Ishikawa (cell line): ENCODE measurements around the gene GRID2.

Experiments used
- CREB1 ChIP-seq: IDR thresholded peaks from 2 replicates; pipeline ENCODE4 v1.6.1; 2012; ENCODE audit warnings: low read depth
- EGR1 ChIP-seq: IDR thresholded peaks from 2 replicates; pipeline ENCODE4 v1.6.1; 2012
- EP300 ChIP-seq: IDR thresholded peaks from 2 replicates; pipeline ENCODE4 v1.6.1; 2012; ENCODE audit warnings: borderline replicate concordance
- NFIC ChIP-seq: IDR thresholded peaks from 2 replicates; pipeline ENCODE4 v1.6.1; 2012
- RAD21 ChIP-seq: IDR thresholded peaks from 2 replicates; pipeline ENCODE4 v1.6.1; 2012; ENCODE audit warnings: low read depth
- TAF1 ChIP-seq: IDR thresholded peaks from 2 replicates; pipeline ENCODE4 v1.6.1; 2012; ENCODE audit warnings: low read depth, mild to moderate bottlenecking
- TEAD4 ChIP-seq: IDR thresholded peaks from 2 replicates; pipeline ENCODE4 v1.6.1; 2012
- YY1 ChIP-seq: IDR thresholded peaks from 2 replicates; pipeline ENCODE4 v1.6.1; 2012; ENCODE audit warnings: low read depth
- ZBTB7A ChIP-seq: IDR thresholded peaks from 2 replicates; pipeline ENCODE4 v1.6.1; 2012; ENCODE audit warnings: low read depth
- TF ChIP-seq, protein P1 (sequence below): IDR thresholded peaks from 2 replicates; pipeline ENCODE4 v1.6.1; 2012; ENCODE audit warnings: low read depth, mild to moderate bottlenecking
- TF ChIP-seq, protein P2 (sequence below): IDR thresholded peaks from 2 replicates; pipeline ENCODE4 v1.6.1; 2012

DNA sequence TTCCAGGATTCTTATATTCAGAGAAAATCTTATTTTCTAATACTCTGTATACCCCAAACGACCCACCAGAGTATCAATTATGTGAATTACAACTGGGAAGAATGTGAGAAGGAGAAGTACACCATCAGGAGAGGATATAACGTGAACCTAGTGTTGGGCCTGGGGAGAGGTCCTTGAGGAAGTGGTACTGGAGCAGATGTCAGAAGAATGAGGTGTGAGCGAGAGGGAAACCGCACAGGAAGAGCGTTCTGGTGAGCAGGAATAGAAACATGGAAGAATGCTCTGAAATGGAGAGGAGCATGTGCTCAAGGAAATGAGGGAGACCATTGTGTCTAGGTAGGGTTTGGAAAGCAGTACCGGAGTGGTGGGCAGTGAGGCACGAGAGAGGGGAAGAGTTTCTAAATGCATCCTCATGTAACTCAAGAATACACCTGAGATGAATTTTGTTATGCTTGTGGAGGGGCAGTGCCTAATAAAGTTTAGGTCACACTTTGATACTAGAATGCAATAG lies 151.6 kb downstream of the GRID2 start:
- TF ChIP-seq EP300: no peak
- TF ChIP-seq TAF1: no peak
- TF ChIP-seq, protein P1, sequence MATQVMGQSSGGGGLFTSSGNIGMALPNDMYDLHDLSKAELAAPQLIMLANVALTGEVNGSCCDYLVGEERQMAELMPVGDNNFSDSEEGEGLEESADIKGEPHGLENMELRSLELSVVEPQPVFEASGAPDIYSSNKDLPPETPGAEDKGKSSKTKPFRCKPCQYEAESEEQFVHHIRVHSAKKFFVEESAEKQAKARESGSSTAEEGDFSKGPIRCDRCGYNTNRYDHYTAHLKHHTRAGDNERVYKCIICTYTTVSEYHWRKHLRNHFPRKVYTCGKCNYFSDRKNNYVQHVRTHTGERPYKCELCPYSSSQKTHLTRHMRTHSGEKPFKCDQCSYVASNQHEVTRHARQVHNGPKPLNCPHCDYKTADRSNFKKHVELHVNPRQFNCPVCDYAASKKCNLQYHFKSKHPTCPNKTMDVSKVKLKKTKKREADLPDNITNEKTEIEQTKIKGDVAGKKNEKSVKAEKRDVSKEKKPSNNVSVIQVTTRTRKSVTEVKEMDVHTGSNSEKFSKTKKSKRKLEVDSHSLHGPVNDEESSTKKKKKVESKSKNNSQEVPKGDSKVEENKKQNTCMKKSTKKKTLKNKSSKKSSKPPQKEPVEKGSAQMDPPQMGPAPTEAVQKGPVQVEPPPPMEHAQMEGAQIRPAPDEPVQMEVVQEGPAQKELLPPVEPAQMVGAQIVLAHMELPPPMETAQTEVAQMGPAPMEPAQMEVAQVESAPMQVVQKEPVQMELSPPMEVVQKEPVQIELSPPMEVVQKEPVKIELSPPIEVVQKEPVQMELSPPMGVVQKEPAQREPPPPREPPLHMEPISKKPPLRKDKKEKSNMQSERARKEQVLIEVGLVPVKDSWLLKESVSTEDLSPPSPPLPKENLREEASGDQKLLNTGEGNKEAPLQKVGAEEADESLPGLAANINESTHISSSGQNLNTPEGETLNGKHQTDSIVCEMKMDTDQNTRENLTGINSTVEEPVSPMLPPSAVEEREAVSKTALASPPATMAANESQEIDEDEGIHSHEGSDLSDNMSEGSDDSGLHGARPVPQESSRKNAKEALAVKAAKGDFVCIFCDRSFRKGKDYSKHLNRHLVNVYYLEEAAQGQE: no peak
- no peak for TF ChIP-seq CREB1
- TF ChIP-seq, protein P2, sequence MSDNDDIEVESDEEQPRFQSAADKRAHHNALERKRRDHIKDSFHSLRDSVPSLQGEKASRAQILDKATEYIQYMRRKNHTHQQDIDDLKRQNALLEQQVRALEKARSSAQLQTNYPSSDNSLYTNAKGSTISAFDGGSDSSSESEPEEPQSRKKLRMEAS: no peak
- no peak for TF ChIP-seq YY1
- TF ChIP-seq ZBTB7A: no peak
- TF ChIP-seq EGR1: no peak
- no peak for TF ChIP-seq NFIC
- no peak for TF ChIP-seq TEAD4
- TF ChIP-seq RAD21: no peak
